BJ (cell line): ENCODE results near the gene ERBB2. TPM values are rescaled to one million over a fixed set of nuclear protein-coding genes. Genes with fewer than 3 reads are reported as not detected.
A peak's percentile ranks its signal among the peaks of the same experiment; 100 is the strongest.

ENCODE experiments used
- CTCF ChIA-PET: fragments of 350-600 bp; formaldehyde crosslinking; extraction: SDS; loops from one replicate; lab custom pipeline; 2021; ENCODE audit warnings: antibody characterized with exemption, inconsistent platforms; lab: Yijun Ruan, JAX
- POLR2A ChIA-PET: fragments of 300-600 bp; sonication (Branson Sonifier 250); formaldehyde crosslinking; extraction: SDS; loops from one replicate; lab custom pipeline; 2021; ENCODE audit warnings: antibody characterized with exemption; lab: Charles Lee
- DNase-seq: peaks from one replicate; pipeline ENCODE4 v3.0.0-alpha.2; 2011; ENCODE audit warnings: low read depth
- H3K27me3 ChIP-seq: 2 replicates; pipeline ENCODE4 v1.6.0; 2011; ENCODE audit warnings: low read length; ENCODE audit not compliant: control insufficient read depth, insufficient read depth
- H3K36me3 ChIP-seq: 2 replicates; pipeline ENCODE4 v1.5.1; 2011; ENCODE audit warnings: low read length; ENCODE audit not compliant: control insufficient read depth, insufficient read depth
- H3K4me3 ChIP-seq: 2 replicates; pipeline ENCODE4 v1.5.1; 2011; ENCODE audit warnings: low read depth, mild to moderate bottlenecking, control low read depth, low read length
- polyA plus RNA-seq: library from polyadenylated mRNA; depleted of rRNA; stranded (reverse); fragments of >200 nt; gene quantifications from 2 replicates; pipeline ENCODE4 v1.2.3, GENCODE V29; 2011
- TF ChIP-seq, protein P1 (sequence below): IDR thresholded peaks from 2 replicates; pipeline ENCODE4 v1.5.1; 2011; ENCODE audit warnings: low read depth, mild to moderate bottlenecking, control low read depth, inconsistent platforms, low read length, moderate library complexity; ENCODE audit not compliant: insufficient read depth

Gene ERBB2
- polyA plus RNA-seq, 1 experiment = 35.4 TPM

DNA sequence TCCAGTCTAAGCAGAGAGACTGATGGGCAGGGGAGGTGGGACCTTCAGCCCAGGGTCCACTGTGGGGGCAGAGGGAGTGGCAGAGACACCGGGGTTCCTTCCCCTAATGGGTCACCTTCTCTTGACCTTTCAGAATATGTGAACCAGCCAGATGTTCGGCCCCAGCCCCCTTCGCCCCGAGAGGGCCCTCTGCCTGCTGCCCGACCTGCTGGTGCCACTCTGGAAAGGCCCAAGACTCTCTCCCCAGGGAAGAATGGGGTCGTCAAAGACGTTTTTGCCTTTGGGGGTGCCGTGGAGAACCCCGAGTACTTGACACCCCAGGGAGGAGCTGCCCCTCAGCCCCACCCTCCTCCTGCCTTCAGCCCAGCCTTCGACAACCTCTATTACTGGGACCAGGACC lies 27.7 kb downstream of the ERBB2 start:
- Histone ChIP-seq H3K36me3 (peaks cover 32% of the 10 kb centered on the region), H3K27me3 (peaks cover 1% of the 10 kb centered on the region; the same call in 1 of the 2 replicates), H3K4me3 (no peak overlapping the region)
- POLR2A ChIA-PET = no interaction called here
- CTCF ChIA-PET = no interaction called here
- no peak for DNase-seq
- TF ChIP-seq, protein P1, sequence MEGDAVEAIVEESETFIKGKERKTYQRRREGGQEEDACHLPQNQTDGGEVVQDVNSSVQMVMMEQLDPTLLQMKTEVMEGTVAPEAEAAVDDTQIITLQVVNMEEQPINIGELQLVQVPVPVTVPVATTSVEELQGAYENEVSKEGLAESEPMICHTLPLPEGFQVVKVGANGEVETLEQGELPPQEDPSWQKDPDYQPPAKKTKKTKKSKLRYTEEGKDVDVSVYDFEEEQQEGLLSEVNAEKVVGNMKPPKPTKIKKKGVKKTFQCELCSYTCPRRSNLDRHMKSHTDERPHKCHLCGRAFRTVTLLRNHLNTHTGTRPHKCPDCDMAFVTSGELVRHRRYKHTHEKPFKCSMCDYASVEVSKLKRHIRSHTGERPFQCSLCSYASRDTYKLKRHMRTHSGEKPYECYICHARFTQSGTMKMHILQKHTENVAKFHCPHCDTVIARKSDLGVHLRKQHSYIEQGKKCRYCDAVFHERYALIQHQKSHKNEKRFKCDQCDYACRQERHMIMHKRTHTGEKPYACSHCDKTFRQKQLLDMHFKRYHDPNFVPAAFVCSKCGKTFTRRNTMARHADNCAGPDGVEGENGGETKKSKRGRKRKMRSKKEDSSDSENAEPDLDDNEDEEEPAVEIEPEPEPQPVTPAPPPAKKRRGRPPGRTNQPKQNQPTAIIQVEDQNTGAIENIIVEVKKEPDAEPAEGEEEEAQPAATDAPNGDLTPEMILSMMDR = no peak

DNA sequence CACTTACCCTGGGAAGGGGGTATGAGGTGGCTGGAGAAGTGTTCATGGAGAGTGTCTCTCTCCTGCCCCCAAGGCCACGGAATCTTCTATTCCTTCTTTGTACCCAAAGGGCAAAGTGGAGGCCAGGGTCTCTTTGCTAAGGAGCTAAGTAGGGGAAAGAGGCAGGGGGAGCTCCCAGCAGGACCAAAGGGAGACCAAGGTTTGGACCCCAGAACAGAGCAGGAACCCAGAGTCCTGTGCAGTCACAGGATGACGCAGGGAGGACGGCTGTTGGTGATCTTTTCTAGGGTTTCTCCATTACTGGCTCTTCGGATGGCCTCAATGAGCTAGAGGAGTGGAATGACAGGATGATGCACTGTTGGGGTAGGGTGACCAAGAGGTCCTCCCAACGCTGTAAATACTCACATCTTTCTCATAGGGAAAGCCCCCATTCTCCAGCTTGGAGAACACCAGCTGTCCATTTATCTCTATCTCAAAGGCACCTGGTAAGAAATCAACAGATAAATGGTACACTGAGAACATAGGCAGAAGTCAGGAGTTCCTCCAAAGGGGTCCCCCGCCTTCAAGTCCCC lies 29.5 kb downstream of the ERBB2 start:
- DNase-seq = no peak
- Histone ChIP-seq H3K4me3 (peak overlapping the region; percentile 89), H3K36me3 (peaks cover 30% of the 10 kb centered on the region), H3K27me3 (peaks cover 1% of the 10 kb centered on the region; the same call in 1 of the 2 replicates)
- ChIA-PET CTCF (interaction anchor here (0.6 to 3.6 kb wide), 20 partner anchors 8 to 108 kb away, joined by 3 to 15 read pairs (median 6); partner anchors contain the start of genes ERBB2, PGAP3 and PNMT), POLR2A (interaction anchor here (0.7 kb wide), 1 partner anchor 34 kb away, joined by 4 read pairs; no protein-coding TSS in a partner anchor)
- TF ChIP-seq, protein P1 = no peak

DNA sequence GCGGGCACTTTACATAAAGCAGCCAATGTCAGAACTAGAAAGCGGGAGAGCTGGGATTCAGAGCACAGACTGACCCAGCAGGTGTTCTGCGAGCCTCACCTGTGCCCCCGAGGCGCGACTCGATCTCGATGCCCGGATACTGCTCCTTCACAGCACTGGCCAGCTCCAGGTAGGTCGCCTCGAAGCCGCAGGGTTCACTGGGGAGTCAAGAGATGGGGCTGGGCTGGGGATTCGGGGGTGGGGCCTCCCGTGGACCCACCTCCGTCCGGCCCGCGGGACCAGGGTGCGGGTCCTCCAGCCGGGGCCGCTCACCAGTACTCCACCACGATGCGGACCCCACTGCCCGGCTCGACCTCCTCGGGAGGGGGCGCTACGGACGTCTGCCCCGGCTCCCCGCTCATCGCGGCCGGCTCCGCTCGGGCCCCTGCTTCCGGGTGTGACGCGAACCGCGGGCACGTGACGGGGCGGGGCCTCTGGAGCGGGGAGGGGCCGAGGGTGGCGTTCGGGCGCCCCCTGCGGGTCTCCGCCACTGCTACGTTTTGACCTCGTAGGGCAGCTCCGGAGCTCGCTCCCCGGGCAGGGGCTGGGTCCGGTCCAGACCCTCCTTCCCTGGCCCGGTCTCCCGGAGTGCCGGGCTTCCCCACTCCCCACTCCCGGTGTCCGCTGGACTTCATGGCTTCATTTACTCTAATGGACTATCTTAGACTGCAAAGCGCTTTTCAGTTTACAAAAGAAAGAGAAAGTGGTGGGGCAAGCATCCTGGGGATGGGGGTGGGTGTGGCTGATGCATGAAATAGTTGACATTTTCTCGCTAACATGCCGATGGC lies 30.4 kb downstream of the ERBB2 start, which contains the start of gene MIEN1:
Gene MIEN1, minus strand, starts transcription at position 438 of the 827 bp plus-strand sequence. Its CDS starts 37 bp downstream, at position 401.
- CTCF ChIA-PET = interaction anchor here (0.6 to 3.6 kb wide), 26 partner anchors 8 to 108 kb away, joined by 3 to 15 read pairs (median 4); partner anchors contain the start of genes ERBB2, PGAP3 and PNMT
- peaks cover 1% of the 10 kb centered on the region; the same call in 1 of the 2 replicates for H3K27me3 ChIP-seq
- TF ChIP-seq, protein P1 = peak; percentile 84
- DNase-seq = no peak
- POLR2A ChIA-PET = interaction anchor here (0.6 to 0.7 kb wide), 2 partner anchors 33 to 185 kb away, joined by 3 to 4 read pairs; no protein-coding TSS in a partner anchor
- H3K4me3 ChIP-seq = peak within 1 kb of the TSS; percentile 89
- peaks cover 22% of the 10 kb centered on the region for H3K36me3 ChIP-seq

DNA sequence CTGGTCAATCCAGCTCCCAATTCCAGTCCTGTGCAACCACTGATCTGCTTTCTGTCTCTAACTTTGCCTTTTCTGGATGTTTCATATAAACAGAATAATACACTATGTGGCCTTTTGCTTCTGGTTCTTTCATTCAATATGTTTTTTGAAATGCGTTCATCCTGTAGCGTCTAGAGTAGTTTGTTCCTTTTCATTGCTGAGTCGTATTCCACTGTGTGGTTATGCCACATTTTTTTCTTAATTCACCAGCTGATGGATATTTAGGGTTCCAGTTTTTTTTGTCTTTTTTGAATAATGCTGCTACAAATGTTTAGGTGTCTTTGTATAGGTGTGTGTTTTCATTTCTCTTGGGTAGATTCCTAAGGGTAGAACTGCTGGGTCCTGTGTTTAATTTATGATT lies 32.7 kb downstream of the ERBB2 start:
- DNase-seq = no peak

More for the DNA sequence above, 32.7 kb downstream of the ERBB2 start:
- TF ChIP-seq, protein P1 = no peak
- H3K27me3 ChIP-seq = peaks cover 1% of the 10 kb centered on the region
- peaks cover 10% of the 10 kb centered on the region for H3K36me3 ChIP-seq
- CTCF ChIA-PET = interaction anchor here (1.8 to 3.1 kb wide), 3 partner anchors 11 to 111 kb away, joined by 4 to 15 read pairs (median 12); partner anchors contain the start of gene ERBB2
- POLR2A ChIA-PET = no interaction called here
- no peak overlapping the region for H3K4me3 ChIP-seq
